ENCODE measurements around the gene RUNX1.

The RUNX1 gene

GRCh38 chr21:34991366-34991957 is 57.6 kb downstream of the RUNX1 start:
- H3K36me3 ChIP-seq (ENCODE audit: control insufficient read depth in 5 of 5, insufficient read depth in 5 of 5, low read length in 5 of 5): no peaks in the 10 kb centered on the region
- H3K4me1 ChIP-seq (ENCODE audit: control insufficient read depth in 5 of 5, insufficient read depth in 5 of 5, low read length in 5 of 5): peaks cover 0 to 27% (median 13%) of the 10 kb centered on the region in 5 donors
- no peak overlapping the region for H3K27ac ChIP-seq (ENCODE audit: low read depth, low read length)
- H3K27me3 ChIP-seq (ENCODE audit: control insufficient read depth in 5 of 5, insufficient read depth in 4 of 5, low read length in 5 of 5): peaks cover 0 to 3% (median 0%) of the 10 kb centered on the region in 5 donors
- no peak overlapping the region for H3K4me3 ChIP-seq (ENCODE audit: low read depth in 1 of 5, low read length in 5 of 5)
- no peak overlapping the region for H3K9ac ChIP-seq (ENCODE audit: low read length in 5 of 5)
- H3K9me3 ChIP-seq (ENCODE audit: control insufficient read depth in 5 of 5, low read length in 5 of 5): no peaks in the 10 kb centered on the region

GRCh38 chr21:34990842-34991241 is 58.3 kb downstream of the RUNX1 start:
- Histone ChIP-seq H3K27ac (ENCODE audit: low read depth, low read length) (no peak overlapping the region), H3K4me1 (ENCODE audit: control insufficient read depth in 5 of 5, insufficient read depth in 5 of 5, low read length in 5 of 5) (peaks cover 0 to 20% (median 8%) of the 10 kb centered on the region in 5 donors), H3K36me3 (ENCODE audit: control insufficient read depth in 5 of 5, insufficient read depth in 5 of 5, low read length in 5 of 5) (no peaks in the 10 kb centered on the region), H3K9ac (ENCODE audit: low read length in 5 of 5) (no peak overlapping the region), H3K4me3 (ENCODE audit: low read depth in 1 of 5, low read length in 5 of 5) (no peak overlapping the region), H3K27me3 (ENCODE audit: control insufficient read depth in 5 of 5, insufficient read depth in 4 of 5, low read length in 5 of 5) (peaks cover 0 to 5% (median 0%) of the 10 kb centered on the region in 5 donors), H3K9me3 (ENCODE audit: control insufficient read depth in 5 of 5, low read length in 5 of 5) (no peaks in the 10 kb centered on the region)

- no peak overlapping the region for H3K4me3 ChIP-seq (ENCODE audit: low read depth in 1 of 5, low read length in 5 of 5)
- H3K4me1 ChIP-seq (ENCODE audit: control insufficient read depth in 5 of 5, insufficient read depth in 5 of 5, low read length in 5 of 5): peaks cover 0 to 15% (median 3%) of the 10 kb centered on the region in 5 donors
- H3K36me3 ChIP-seq (ENCODE audit: control insufficient read depth in 5 of 5, insufficient read depth in 5 of 5, low read length in 5 of 5): no peaks in the 10 kb centered on the region
- H3K27me3 ChIP-seq (ENCODE audit: control insufficient read depth in 5 of 5, insufficient read depth in 4 of 5, low read length in 5 of 5): peaks cover 0 to 5% (median 0%) of the 10 kb centered on the region in 5 donors
- no peak overlapping the region for H3K9ac ChIP-seq (ENCODE audit: low read length in 5 of 5)
- no peak overlapping the region for H3K27ac ChIP-seq (ENCODE audit: low read depth, low read length)
- no peaks in the 10 kb centered on the region for H3K9me3 ChIP-seq (ENCODE audit: control insufficient read depth in 5 of 5, low read length in 5 of 5)
These were observed 59.6 kb downstream of the RUNX1 start for GRCh38 chr21:34989337-34990151.

GRCh38 chr21:34988625-34989024 is 60.5 kb downstream of the RUNX1 start:
- Histone ChIP-seq H3K4me1 (ENCODE audit: control insufficient read depth in 5 of 5, insufficient read depth in 5 of 5, low read length in 5 of 5) (peaks cover 0 to 12% (median 5%) of the 10 kb centered on the region in 5 donors), H3K36me3 (ENCODE audit: control insufficient read depth in 5 of 5, insufficient read depth in 5 of 5, low read length in 5 of 5) (no peaks in the 10 kb centered on the region), H3K27ac (ENCODE audit: low read depth, low read length) (no peak overlapping the region), H3K27me3 (ENCODE audit: control insufficient read depth in 5 of 5, insufficient read depth in 4 of 5, low read length in 5 of 5) (peaks cover 0 to 5% (median 0%) of the 10 kb centered on the region in 5 donors), H3K9me3 (ENCODE audit: control insufficient read depth in 5 of 5, low read length in 5 of 5) (no peaks in the 10 kb centered on the region), H3K4me3 (ENCODE audit: low read depth in 1 of 5, low read length in 5 of 5) (no peak overlapping the region), H3K9ac (ENCODE audit: low read length in 5 of 5) (no peak overlapping the region)

GRCh38 chr21:34988139-34988538 is 61.0 kb downstream of the RUNX1 start:
- Histone ChIP-seq H3K27me3 (ENCODE audit: control insufficient read depth in 5 of 5, insufficient read depth in 4 of 5, low read length in 5 of 5) (peaks cover 0 to 5% (median 0%) of the 10 kb centered on the region in 5 donors), H3K36me3 (ENCODE audit: control insufficient read depth in 5 of 5, insufficient read depth in 5 of 5, low read length in 5 of 5) (no peaks in the 10 kb centered on the region), H3K9me3 (ENCODE audit: control insufficient read depth in 5 of 5, low read length in 5 of 5) (no peaks in the 10 kb centered on the region), H3K4me3 (ENCODE audit: low read depth in 1 of 5, low read length in 5 of 5) (no peak overlapping the region), H3K4me1 (ENCODE audit: control insufficient read depth in 5 of 5, insufficient read depth in 5 of 5, low read length in 5 of 5) (peaks cover 0 to 7% (median 5%) of the 10 kb centered on the region in 5 donors), H3K9ac (ENCODE audit: low read length in 5 of 5) (no peak overlapping the region), H3K27ac (ENCODE audit: low read depth, low read length) (no peak overlapping the region)

- no peak overlapping the region for H3K27ac ChIP-seq (ENCODE audit: low read depth, low read length)
- no peaks in the 10 kb centered on the region for H3K36me3 ChIP-seq (ENCODE audit: control insufficient read depth in 5 of 5, insufficient read depth in 5 of 5, low read length in 5 of 5)
- H3K4me1 ChIP-seq (ENCODE audit: control insufficient read depth in 5 of 5, insufficient read depth in 5 of 5, low read length in 5 of 5): peaks cover 0 to 6% (median 3%) of the 10 kb centered on the region in 5 donors
- H3K4me3 ChIP-seq (ENCODE audit: low read depth in 1 of 5, low read length in 5 of 5): no peak overlapping the region
- H3K9me3 ChIP-seq (ENCODE audit: control insufficient read depth in 5 of 5, low read length in 5 of 5): no peaks in the 10 kb centered on the region
- H3K27me3 ChIP-seq (ENCODE audit: control insufficient read depth in 5 of 5, insufficient read depth in 4 of 5, low read length in 5 of 5): peaks cover 0 to 5% (median 0%) of the 10 kb centered on the region in 5 donors
- no peak overlapping the region for H3K9ac ChIP-seq (ENCODE audit: low read length in 5 of 5)
These were observed 61.5 kb downstream of the RUNX1 start for GRCh38 chr21:34987501-34988072.

- Histone ChIP-seq H3K4me3 (ENCODE audit: low read depth in 1 of 5, low read length in 5 of 5) (no peak overlapping the region), H3K9ac (ENCODE audit: low read length in 5 of 5) (no peak overlapping the region)
These were observed 62.3 kb downstream of the RUNX1 start for GRCh38 chr21:34986561-34987500.

GRCh38 chr21:34984356-34985058 is 64.6 kb downstream of the RUNX1 start:
- peaks cover 0 to 12% (median 6%) of the 10 kb centered on the region in 5 donors for H3K4me1 ChIP-seq (ENCODE audit: control insufficient read depth in 5 of 5, insufficient read depth in 5 of 5, low read length in 5 of 5)
- no peaks in the 10 kb centered on the region for H3K9me3 ChIP-seq (ENCODE audit: control insufficient read depth in 5 of 5, low read length in 5 of 5)
- no peak overlapping the region for H3K9ac ChIP-seq (ENCODE audit: low read length in 5 of 5)
- no peak overlapping the region for H3K4me3 ChIP-seq (ENCODE audit: low read depth in 1 of 5, low read length in 5 of 5)
- peaks cover 0 to 5% (median 0%) of the 10 kb centered on the region in 5 donors for H3K27me3 ChIP-seq (ENCODE audit: control insufficient read depth in 5 of 5, insufficient read depth in 4 of 5, low read length in 5 of 5)
- H3K36me3 ChIP-seq (ENCODE audit: control insufficient read depth in 5 of 5, insufficient read depth in 5 of 5, low read length in 5 of 5): no peaks in the 10 kb centered on the region
- no peak overlapping the region for H3K27ac ChIP-seq (ENCODE audit: low read depth, low read length)

More at GRCh38 chr21:34986561-34987500, 62.3 kb downstream of the RUNX1 start:
- Histone ChIP-seq H3K27me3 (ENCODE audit: control insufficient read depth in 5 of 5, insufficient read depth in 4 of 5, low read length in 5 of 5) (peaks cover 0 to 5% (median 0%) of the 10 kb centered on the region in 5 donors), H3K36me3 (ENCODE audit: control insufficient read depth in 5 of 5, insufficient read depth in 5 of 5, low read length in 5 of 5) (no peaks in the 10 kb centered on the region), H3K4me1 (ENCODE audit: control insufficient read depth in 5 of 5, insufficient read depth in 5 of 5, low read length in 5 of 5) (peaks cover 0 to 6% (median 3%) of the 10 kb centered on the region in 5 donors), H3K9me3 (ENCODE audit: control insufficient read depth in 5 of 5, low read length in 5 of 5) (no peaks in the 10 kb centered on the region), H3K27ac (ENCODE audit: low read depth, low read length) (no peak overlapping the region)

GRCh38 chr21:34983680-34984086 is 65.4 kb downstream of the RUNX1 start:
- H3K27me3 ChIP-seq (ENCODE audit: control insufficient read depth in 5 of 5, insufficient read depth in 4 of 5, low read length in 5 of 5): peaks cover 0 to 5% (median 0%) of the 10 kb centered on the region in 5 donors
- H3K27ac ChIP-seq (ENCODE audit: low read depth, low read length): no peak overlapping the region
- no peak overlapping the region for H3K9ac ChIP-seq (ENCODE audit: low read length in 5 of 5)
- H3K4me1 ChIP-seq (ENCODE audit: control insufficient read depth in 5 of 5, insufficient read depth in 5 of 5, low read length in 5 of 5): peaks cover 0 to 12% (median 6%) of the 10 kb centered on the region in 5 donors
- H3K9me3 ChIP-seq (ENCODE audit: control insufficient read depth in 5 of 5, low read length in 5 of 5): no peaks in the 10 kb centered on the region
- H3K36me3 ChIP-seq (ENCODE audit: control insufficient read depth in 5 of 5, insufficient read depth in 5 of 5, low read length in 5 of 5): no peaks in the 10 kb centered on the region
- H3K4me3 ChIP-seq (ENCODE audit: low read depth in 1 of 5, low read length in 5 of 5): no peak overlapping the region

Measured in subcutaneous abdominal adipose tissue (tissue), 5 donors.